HCT116 (cell line): Measurements from ENCODE around the gene FNDC11. TPM values are rescaled to one million over a fixed set of nuclear protein-coding genes. Genes with fewer than 3 reads are reported as not detected.

Experiments
- ATAC-seq: fragments of 200-7000 bp; cut with Tn5 transposase; 2 replicates; pipeline ENCODE4 v1.9.1; 2020; ENCODE audit warnings: mild to moderate bottlenecking, moderate library complexity
- BruUV-seq: library from RNA; stranded (reverse); fragments of 400-500 nt; replicated peaks from 2 replicates; lab custom pipeline; 2021; lab: Mats Ljungman, UMichigan
- CTCF ChIA-PET: fragments of 300-600 bp; sonication (Branson Sonifier 250); formaldehyde crosslinking; loops from one replicate; lab custom pipeline; 2021; ENCODE audit warnings: antibody characterized with exemption; lab: Charles Lee
- POLR2A ChIA-PET: fragments of 300-600, 350-600 bp; sonication (Branson Sonifier 250); formaldehyde crosslinking; loops from one replicate; lab custom pipeline; 2021; ENCODE audit warnings: antibody characterized with exemption; lab: Charles Lee
- RAD21 ChIA-PET, 2 experiments: fragments of 300-600 bp; sonication (Branson Sonifier 250); formaldehyde crosslinking; loops; one replicate each; lab custom pipeline; 2023; ENCODE audit warnings: low total read pairs in 2 of 2; ENCODE audit not compliant: uncharacterized antibody in 2 of 2, unreplicated experiment in 2 of 2, low non-redundant PET in 1 of 2; lab: Charles Lee
- DNase-seq: peaks from one replicate; pipeline ENCODE4 v3.0.0-alpha.2; 2010; ENCODE audit warnings: low read depth, low spot score
- H2AFZ ChIP-seq: fragments of 200-600 bp; shearing (Covaris generic), sonication (generic); 2 replicates; pipeline ENCODE4 v1.6.1; 2017; ENCODE audit warnings: low read depth, mixed run types, mixed read lengths, antibody characterized with exemption, low read length; ENCODE audit not compliant: poor library complexity, severe bottlenecking
- H3K27ac ChIP-seq: 2 replicates; pipeline ENCODE4 v1.5.1; 2012; ENCODE audit warnings: low read depth, low read length
- H3K27me3 ChIP-seq: fragments of 200-600 bp; sonication (generic); 2 replicates; pipeline ENCODE4 v1.6.1; 2016; ENCODE audit warnings: mixed run types, low read length, mixed read lengths; ENCODE audit not compliant: insufficient read depth
- H3K36me3 ChIP-seq, 2 experiments: fragments of 200-500 bp in 1 of 2; fragments of 200-600 bp in 1 of 2; sonication (Bioruptor generic) in 1 of 2; sonication (generic) in 1 of 2; 2 replicates each; pipeline versions ENCODE4 v1.5.1 to v1.6.1; 2014 to 2016; ENCODE audit warnings: low read length in 2 of 2, inconsistent platforms in 1 of 2, mixed read lengths in 1 of 2, mixed run types in 1 of 2; ENCODE audit not compliant: insufficient read depth in 2 of 2, control insufficient read depth in 1 of 2
- H3K4me1 ChIP-seq, 2 experiments: fragments of 200-600 bp in 1 of 2; sonication (generic) in 1 of 2; 2 replicates each; pipeline versions ENCODE4 v1.5.1 to v1.6.1; 2012 to 2017; ENCODE audit warnings: low read length in 2 of 2, inconsistent platforms in 1 of 2, mild to moderate bottlenecking in 1 of 2, mixed read lengths in 1 of 2, mixed run types in 1 of 2, moderate library complexity in 1 of 2; ENCODE audit not compliant: insufficient read depth in 2 of 2, control insufficient read depth in 1 of 2
- H3K4me2 ChIP-seq: fragments of 200-600 bp; sonication (generic); 2 replicates; pipeline ENCODE4 v1.6.1; 2017; ENCODE audit warnings: mixed run types, low read length, mixed read lengths
- H3K4me3 ChIP-seq, 2 experiments: fragments of 200-600 bp in 1 of 2; sonication (generic) in 1 of 2; replicated peaks in 1 of 2; 2 replicates each; pipeline ENCODE4 v1.5.1; 2011 to 2016; ENCODE audit warnings: low read length in 2 of 2, control low read depth in 1 of 2, low read depth in 1 of 2, mild to moderate bottlenecking in 1 of 2, mixed read lengths in 1 of 2, mixed run types in 1 of 2
- H3K79me2 ChIP-seq: fragments of 200-600 bp; sonication (generic); 2 replicates; pipeline ENCODE4 v1.6.1; 2017; ENCODE audit warnings: mild to moderate bottlenecking, mixed run types, low read length, moderate library complexity, mixed read lengths; ENCODE audit not compliant: insufficient read depth
- H3K9ac ChIP-seq: fragments of 200-600 bp; sonication (generic); 2 replicates; pipeline ENCODE4 v1.6.1; 2016; ENCODE audit warnings: low read length, mixed read lengths
- H3K9me2 ChIP-seq: fragments of 200-600 bp; sonication (generic), shearing (Covaris generic); 2 replicates; pipeline ENCODE4 v1.6.1; 2017; ENCODE audit warnings: mixed run types, mild to moderate bottlenecking, moderate library complexity; ENCODE audit not compliant: insufficient read depth
- H3K9me3 ChIP-seq, 2 experiments: fragments of 200-500 bp in 1 of 2; fragments of 200-600 bp in 1 of 2; sonication (Bioruptor generic) in 1 of 2; sonication (generic) in 1 of 2; 2 replicates each; pipeline ENCODE4 v1.6.1; 2014 to 2017; ENCODE audit warnings: low read length in 2 of 2, mixed read lengths in 2 of 2, inconsistent platforms in 1 of 2, low read depth in 1 of 2, mild to moderate bottlenecking in 1 of 2, mixed run types in 1 of 2, moderate library complexity in 1 of 2; ENCODE audit not compliant: control insufficient read depth in 1 of 2, insufficient read depth in 1 of 2
- H4K20me1 ChIP-seq: fragments of 200-600 bp; sonication (generic), shearing (Covaris generic); 2 replicates; pipeline ENCODE4 v1.6.1; 2017; ENCODE audit warnings: mixed run types, mild to moderate bottlenecking, moderate library complexity; ENCODE audit not compliant: insufficient read depth
- CBX3 ChIP-seq: IDR thresholded peaks from 2 replicates; pipeline ENCODE4 v1.6.1; 2012; ENCODE audit warnings: low read depth
- EGR1 ChIP-seq: IDR thresholded peaks from 2 replicates; pipeline ENCODE4 v1.6.1; 2012; ENCODE audit warnings: low read depth
- ELF1 ChIP-seq: IDR thresholded peaks from 2 replicates; pipeline ENCODE4 v1.6.1; 2012; ENCODE audit warnings: low read depth, borderline replicate concordance
- EZH2phosphoT487 ChIP-seq: fragments of 200-600 bp; IDR thresholded peaks from 2 replicates; pipeline ENCODE4 v1.6.1; 2018; ENCODE audit warnings: antibody characterized with exemption, borderline replicate concordance
- JUND ChIP-seq: IDR thresholded peaks from 2 replicates; pipeline ENCODE4 v1.6.1; 2012
- RAD21 ChIP-seq: IDR thresholded peaks from 2 replicates; pipeline ENCODE4 v1.6.1; 2012; ENCODE audit warnings: low read depth, mild to moderate bottlenecking
- SRF ChIP-seq: IDR thresholded peaks from 2 replicates; pipeline ENCODE4 v1.6.1; 2012; ENCODE audit warnings: low read depth
- YY1 ChIP-seq: IDR thresholded peaks from 2 replicates; pipeline ENCODE4 v1.6.1; 2011; ENCODE audit warnings: low read length, low read depth, moderate library complexity, mild to moderate bottlenecking; ENCODE audit not compliant: insufficient replicate concordance; ENCODE audit errors: extremely low read depth
- ZFX ChIP-seq: fragments of 450-650 bp; IDR thresholded peaks from 2 replicates; pipeline ENCODE4 v1.6.1; 2017
- ZNF274 ChIP-seq: fragments of 200-500 bp; sonication (Bioruptor generic); IDR thresholded peaks from 2 replicates; pipeline ENCODE4 v1.6.1; 2014; ENCODE audit warnings: mild to moderate bottlenecking, low read depth, low read length, inconsistent platforms
- intact Hi-C: fragments of 100-400 bp; cut with micrococcal nuclease; formaldehyde crosslinking; loops from 2 replicates; pipeline ENCODE4 v1.10.0; 2022
- total RNA-seq: library from RNA; stranded (reverse); gene quantifications from one replicate; pipeline ENCODE4 v1.2.1, GENCODE V29; 2021; ENCODE audit not compliant: unreplicated experiment
- TF ChIP-seq, protein P1 (sequence below), 3 experiments: fragments of 200-600 bp in 1 of 3; sonication (generic) in 1 of 3; IDR thresholded peaks in 2 of 3; conservative IDR thresholded peaks in 1 of 3; 2 replicates each; pipeline ENCODE4 v1.5.1; 2012 to 2017; ENCODE audit warnings: low read depth in 2 of 3, low read length in 2 of 3, antibody characterized with exemption in 1 of 3, borderline replicate concordance in 1 of 3, control low read depth in 1 of 3, mild to moderate bottlenecking in 1 of 3, mixed read lengths in 1 of 3, mixed run types in 1 of 3, moderate library complexity in 1 of 3; ENCODE audit not compliant: insufficient read depth in 1 of 3
- TF ChIP-seq, protein P2 (sequence below): IDR thresholded peaks from 2 replicates; pipeline ENCODE4 v1.6.1; 2012
- TF ChIP-seq, protein P3 (sequence below): IDR thresholded peaks from 2 replicates; pipeline ENCODE4 v1.6.1; 2012

Gene FNDC11
- total RNA-seq, 1 experiment from 2014 or later = 5.5 TPM

DNA sequence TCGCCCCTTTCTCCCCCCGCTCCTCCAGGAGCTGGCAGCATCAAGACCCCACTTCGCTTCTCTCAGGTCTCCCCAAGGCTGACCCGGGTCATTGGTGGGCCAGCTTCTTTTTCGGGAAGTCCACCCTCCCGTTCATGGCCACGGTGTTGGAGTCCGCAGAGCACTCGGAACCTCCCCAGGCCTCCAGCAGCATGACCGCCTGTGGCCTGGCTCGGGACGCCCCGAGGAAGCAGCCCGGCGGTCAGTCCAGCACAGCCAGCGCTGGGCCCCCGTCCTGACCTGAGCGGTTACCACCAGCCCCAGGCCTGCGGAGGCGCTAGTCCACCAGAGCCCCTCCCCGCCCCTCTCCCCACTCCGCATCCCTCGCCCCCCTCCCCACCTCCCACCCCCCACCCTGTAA, 32.4 kb upstream of the FNDC11 start:
- peaks cover 21% of the 10 kb centered on the region for H3K79me2 ChIP-seq
- peak overlapping the region; percentile 93 for H3K4me2 ChIP-seq
- ATAC-seq (no peak), DNase-seq (no peak)
- H3K4me1 ChIP-seq = peaks cover 8 to 44% of the 10 kb centered on the region in 2 experiments; a peak in 3 of 4 replicates
- H3K4me3 ChIP-seq = peak overlapping the region; percentile 89 to 97
- peak overlapping the region; percentile 94 for H3K9ac ChIP-seq
- H3K9me2 ChIP-seq = no peaks in the 10 kb centered on the region
- TF ChIP-seq, protein P1, sequence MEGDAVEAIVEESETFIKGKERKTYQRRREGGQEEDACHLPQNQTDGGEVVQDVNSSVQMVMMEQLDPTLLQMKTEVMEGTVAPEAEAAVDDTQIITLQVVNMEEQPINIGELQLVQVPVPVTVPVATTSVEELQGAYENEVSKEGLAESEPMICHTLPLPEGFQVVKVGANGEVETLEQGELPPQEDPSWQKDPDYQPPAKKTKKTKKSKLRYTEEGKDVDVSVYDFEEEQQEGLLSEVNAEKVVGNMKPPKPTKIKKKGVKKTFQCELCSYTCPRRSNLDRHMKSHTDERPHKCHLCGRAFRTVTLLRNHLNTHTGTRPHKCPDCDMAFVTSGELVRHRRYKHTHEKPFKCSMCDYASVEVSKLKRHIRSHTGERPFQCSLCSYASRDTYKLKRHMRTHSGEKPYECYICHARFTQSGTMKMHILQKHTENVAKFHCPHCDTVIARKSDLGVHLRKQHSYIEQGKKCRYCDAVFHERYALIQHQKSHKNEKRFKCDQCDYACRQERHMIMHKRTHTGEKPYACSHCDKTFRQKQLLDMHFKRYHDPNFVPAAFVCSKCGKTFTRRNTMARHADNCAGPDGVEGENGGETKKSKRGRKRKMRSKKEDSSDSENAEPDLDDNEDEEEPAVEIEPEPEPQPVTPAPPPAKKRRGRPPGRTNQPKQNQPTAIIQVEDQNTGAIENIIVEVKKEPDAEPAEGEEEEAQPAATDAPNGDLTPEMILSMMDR (IDR thresholded peaks at IDR 0.05 in 2 of 3, conservative IDR thresholded peaks at IDR 0.05 in 1 of 3; ENCODE audit: borderline replicate concordance in 1 of 3, insufficient read depth in 1 of 3, low read depth in 2 of 3, low read length in 2 of 3) = 0 out of 6 replicates have a peak, but pooled peaks of 1 of the 3 experiments have one; percentile 7
- TF ChIP-seq CBX3 = no peak
- no peaks in the 10 kb centered on the region for H4K20me1 ChIP-seq
- intact Hi-C loops = no loop called here
- CTCF ChIA-PET = interaction anchor here (0.7 to 1.8 kb wide), 2 partner anchors 9 to 16 kb away, joined by 3 to 9 read pairs; partner anchors contain the start of gene PTK6
- no peak overlapping the region for H2AFZ ChIP-seq
- H3K9me3 ChIP-seq = peaks cover 5 to 7% of the 10 kb centered on the region in 2 experiments; a peak in 2 of 4 replicates
- POLR2A ChIA-PET = interaction anchor here (0.9 to 2.1 kb wide), 5 partner anchors 10 to 41 kb away, joined by 3 to 10 read pairs (median 7); partner anchors contain the start of gene PTK6
- RAD21 ChIA-PET = interaction anchor here in 1 of 2 experiments (1.1 kb wide), 1 partner anchor 16 kb away, joined by 3 read pairs; no protein-coding TSS in a partner anchor
- H3K27me3 ChIP-seq = no peaks in the 10 kb centered on the region
- H3K27ac ChIP-seq = peak overlapping the region; percentile 98
- no TSS peak for BruUV-seq
- peaks cover 6 to 24% of the 10 kb centered on the region in 2 experiments for H3K36me3 ChIP-seq

DNA sequence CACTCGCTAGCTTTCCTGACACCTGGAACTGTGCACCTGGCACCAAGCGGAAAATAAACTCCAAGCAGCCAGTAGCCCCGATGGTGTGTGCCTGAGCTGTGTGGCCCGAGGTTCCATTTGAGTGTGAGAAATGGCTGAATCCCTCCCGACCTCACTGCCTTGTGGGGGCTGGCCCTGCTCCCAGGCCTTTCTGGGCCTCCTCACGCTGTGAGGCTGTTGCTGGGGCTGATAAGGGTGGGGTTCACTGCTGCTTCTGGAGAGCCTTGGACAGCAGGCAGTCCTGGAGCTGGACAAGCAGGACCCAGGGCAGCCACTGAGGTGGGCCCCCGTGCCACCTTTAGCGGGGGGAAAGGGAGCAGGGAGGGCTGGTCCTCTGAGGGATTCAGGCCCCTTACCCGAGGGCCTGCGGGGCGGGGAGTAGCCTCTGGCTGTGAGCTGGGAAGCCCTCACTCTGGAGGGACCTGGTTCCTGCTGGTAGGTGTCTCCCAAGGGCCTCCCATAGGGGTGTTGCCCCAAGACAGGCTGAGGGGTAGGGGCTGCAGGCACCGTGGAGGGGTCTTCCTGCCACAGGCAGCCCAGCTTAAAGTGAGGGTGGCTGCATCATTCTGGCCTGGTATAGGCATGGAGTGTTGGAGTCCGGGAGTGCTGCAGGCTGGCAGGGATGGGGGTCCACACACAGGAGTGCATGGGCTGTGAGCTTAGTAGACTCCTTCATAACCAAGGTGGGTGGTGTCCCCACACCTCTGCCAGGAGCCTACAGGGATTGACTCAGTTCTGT, 31.7 kb upstream of the FNDC11 start:
- RAD21 ChIA-PET = no interaction called here
- H3K27ac ChIP-seq = peak overlapping the region; percentile 57; the same call in 1 of the 2 replicates
- no TSS peak for BruUV-seq
- no peak overlapping the region for H3K9ac ChIP-seq
- peaks cover 6 to 24% of the 10 kb centered on the region in 2 experiments for H3K36me3 ChIP-seq
- POLR2A ChIA-PET = interaction anchor here (0.6 to 2.1 kb wide), 4 partner anchors 15 to 205 kb away, joined by 3 to 10 read pairs (median 6); partner anchors contain the start of genes HELZ2 and PTK6
- peak overlapping the region; percentile 93 for H3K4me2 ChIP-seq
- H4K20me1 ChIP-seq = no peaks in the 10 kb centered on the region
- ATAC-seq (no peak), DNase-seq (no peak)
- no peak overlapping the region for H2AFZ ChIP-seq
- H3K4me1 ChIP-seq = peaks cover 8 to 44% of the 10 kb centered on the region in 2 experiments; a peak in 3 of 4 replicates
- H3K4me3 ChIP-seq = peak overlapping the region in 1 of 2 experiments; percentile 16; a peak in 2 of 4 replicates
- peaks cover 21% of the 10 kb centered on the region for H3K79me2 ChIP-seq
- H3K9me3 ChIP-seq = peaks cover 5 to 7% of the 10 kb centered on the region in 2 experiments; a peak in 2 of 4 replicates
- no peaks in the 10 kb centered on the region for H3K9me2 ChIP-seq
- intact Hi-C loops = no loop called here
- CTCF ChIA-PET = interaction anchor here (1.1 kb wide), 1 partner anchor 16 kb away, joined by 5 read pairs; no protein-coding TSS in a partner anchor
- H3K27me3 ChIP-seq = no peaks in the 10 kb centered on the region
- TF ChIP-seq ELF1 = no peak
- TF ChIP-seq JUND = no peak
- no peak for TF ChIP-seq EZH2phosphoT487
- TF ChIP-seq ZFX = no peak
- TF ChIP-seq ZNF274 = no peak
- no peak for TF ChIP-seq RAD21
- no peak for TF ChIP-seq SRF
- TF ChIP-seq, protein P2, sequence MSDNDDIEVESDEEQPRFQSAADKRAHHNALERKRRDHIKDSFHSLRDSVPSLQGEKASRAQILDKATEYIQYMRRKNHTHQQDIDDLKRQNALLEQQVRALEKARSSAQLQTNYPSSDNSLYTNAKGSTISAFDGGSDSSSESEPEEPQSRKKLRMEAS = no peak
- TF ChIP-seq YY1 = no peak
- TF ChIP-seq, protein P3, sequence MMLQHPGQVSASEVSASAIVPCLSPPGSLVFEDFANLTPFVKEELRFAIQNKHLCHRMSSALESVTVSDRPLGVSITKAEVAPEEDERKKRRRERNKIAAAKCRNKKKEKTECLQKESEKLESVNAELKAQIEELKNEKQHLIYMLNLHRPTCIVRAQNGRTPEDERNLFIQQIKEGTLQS = no peak
- TF ChIP-seq EGR1 = no peak
